ENCODE measurements around the gene PTTG1IP.
A peak's percentile ranks its signal among the peaks of the same experiment; 100 is the strongest.
"Not testable (repeated sequence)": the region's sequence is repeated elsewhere in the genome, so short reads cannot be mapped to it uniquely, and the experiment has no call there.

PTTG1IP gene

DNA sequence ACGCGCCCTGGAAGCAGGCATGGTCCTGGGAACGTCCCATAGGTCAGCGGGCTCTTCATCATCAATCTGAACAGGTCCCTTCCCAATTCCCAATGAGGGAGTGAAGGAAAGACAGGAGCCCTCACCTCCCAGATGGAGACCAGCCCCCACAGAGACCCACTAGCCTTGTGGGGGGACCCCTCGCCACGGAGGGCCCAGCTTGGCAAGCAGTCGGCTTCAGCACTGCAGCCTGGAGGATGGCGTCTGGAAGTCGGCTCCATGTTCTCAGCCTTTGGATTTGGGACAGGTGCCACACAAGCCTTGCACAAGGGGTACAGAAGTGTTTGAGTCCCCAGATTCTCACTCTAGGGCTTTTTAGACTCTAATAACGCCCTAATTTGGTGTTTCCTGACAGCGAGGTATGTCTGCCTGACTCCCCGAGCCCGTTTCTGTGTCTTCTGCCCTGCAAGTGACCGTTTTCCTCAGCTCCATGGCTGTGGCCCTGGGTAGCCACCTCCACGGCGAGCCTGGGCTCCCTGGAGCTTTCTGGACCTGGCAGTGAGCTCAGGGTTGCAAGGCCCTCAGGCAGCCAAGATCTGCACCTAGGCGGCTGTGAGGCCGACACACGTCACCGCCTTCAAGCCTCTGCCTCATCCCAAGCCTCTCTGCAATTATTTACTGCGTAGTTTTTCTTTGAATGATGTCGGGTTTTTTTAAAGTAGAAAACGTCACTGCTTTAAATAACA, 30.6 kb downstream of the PTTG1IP start:
- DNase-seq, result no peak

GRCh38 chr21:44842087-44842486, 31.4 kb downstream of the PTTG1IP start:
- DNase-seq, result no peak

DNA sequence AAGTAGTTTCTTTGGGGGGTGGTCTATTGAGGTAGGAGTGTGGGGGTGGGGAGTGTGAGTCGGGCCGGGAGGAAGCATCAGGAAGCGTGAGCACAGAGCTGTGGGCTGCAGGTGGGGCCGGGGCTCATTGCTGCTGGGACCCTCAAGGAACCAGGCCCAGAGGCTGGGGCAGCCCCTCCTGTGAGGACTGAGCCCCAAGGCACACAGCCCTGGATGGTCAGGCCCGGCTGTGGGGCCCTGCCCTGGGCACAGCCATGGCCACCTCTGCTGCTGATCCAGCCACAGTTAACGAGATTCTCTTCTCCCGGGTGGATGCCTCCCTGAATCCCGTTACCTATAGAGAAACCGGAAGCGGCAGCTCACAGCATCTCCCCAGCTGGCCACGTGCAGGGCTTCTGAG, 32.7 kb downstream of the PTTG1IP start:
- DNase-seq, result no peak

GRCh38 chr21:44838951-44839350, 34.5 kb downstream of the PTTG1IP start:
- no peak for DNase-seq

DNA sequence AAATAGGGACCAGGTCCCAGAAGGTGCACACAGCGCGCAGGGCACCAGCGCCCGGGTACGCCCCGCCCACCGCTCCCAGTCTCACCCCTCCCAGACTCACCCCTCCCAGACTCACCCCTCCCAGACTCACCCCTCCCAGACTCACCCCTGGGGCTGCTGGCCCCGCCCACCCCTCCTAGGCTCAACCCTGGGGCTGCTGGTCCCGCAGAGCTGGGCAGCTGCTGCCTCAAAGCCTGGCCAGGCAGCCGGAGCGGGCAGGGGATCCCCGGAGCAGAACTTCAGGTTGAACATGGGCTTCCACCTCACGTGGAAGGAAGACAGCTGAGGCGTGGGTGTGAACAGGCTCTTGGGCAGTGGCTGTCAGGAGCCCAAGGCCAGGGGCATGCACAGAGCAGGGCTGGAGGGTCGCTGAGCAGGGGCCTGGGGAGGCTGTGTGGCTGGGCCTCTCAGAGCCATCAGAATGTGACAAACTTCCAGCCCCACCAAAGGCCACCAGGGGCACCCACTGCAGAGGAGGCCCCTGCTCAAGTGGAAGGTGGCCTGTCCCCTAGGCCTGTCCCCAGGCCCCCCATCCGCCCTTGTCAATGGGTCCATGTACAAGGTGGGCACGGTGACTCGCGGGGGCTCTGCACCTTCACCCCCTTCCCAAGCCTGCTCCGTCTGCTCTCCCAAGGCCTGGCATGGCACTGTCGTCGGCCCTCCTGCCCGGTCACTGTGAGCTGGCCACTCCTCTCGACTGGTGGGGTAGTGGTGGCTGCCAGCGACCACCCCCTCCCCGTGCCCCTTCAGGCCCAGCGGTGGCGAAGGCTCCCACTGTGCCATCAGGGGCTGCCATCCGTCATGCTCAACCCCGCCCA, 35.2 kb downstream of the PTTG1IP start:
- DNase-seq, result no peak

- DNase-seq, result no peak
These were observed 36.0 kb downstream of the PTTG1IP start for GRCh38 chr21:44837537-44837936.

DNA sequence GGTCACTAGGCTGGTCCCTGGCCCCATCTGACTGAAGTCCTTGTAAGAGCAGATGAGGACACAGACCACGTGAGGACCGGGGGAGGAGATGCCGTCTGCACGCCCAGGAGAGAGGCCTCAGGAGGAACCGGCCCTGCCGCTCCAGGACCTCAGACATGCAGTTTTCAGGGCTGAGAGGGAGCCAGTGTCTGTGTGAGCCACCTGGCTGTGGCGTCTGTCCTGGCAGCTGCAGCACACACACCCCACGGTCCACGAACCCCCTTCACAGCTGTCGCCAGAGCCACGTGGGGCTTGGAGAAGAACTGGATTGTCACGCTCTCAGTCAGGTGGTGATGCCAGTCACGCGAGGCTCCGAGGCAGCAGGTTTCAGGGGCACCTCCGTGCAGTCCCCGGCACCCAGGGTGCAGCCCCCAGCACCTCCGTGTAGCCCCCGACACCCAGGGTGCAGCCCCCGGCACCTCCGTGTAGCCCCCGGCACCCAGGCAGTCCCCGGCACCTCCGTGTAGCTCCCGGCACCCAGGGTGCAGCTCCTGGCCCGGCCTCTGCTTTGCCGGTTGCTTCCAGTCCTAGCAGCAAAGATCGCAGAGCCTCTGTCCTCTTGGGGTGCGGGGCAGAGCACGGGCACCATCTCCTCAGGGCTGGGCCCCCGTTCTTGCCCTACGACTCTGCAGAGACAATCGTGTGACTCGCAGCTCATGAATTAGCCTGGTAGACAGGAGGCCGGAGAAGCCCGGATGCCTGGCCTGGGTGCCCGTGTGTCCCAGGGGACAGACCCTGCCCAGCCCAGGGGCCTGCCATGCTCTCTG, 36.6 kb downstream of the PTTG1IP start:
- DNase-seq, result peak; percentile 31

GRCh38 chr21:44836349-44836665, 37.2 kb downstream of the PTTG1IP start:
- no peak for DNase-seq

DNA sequence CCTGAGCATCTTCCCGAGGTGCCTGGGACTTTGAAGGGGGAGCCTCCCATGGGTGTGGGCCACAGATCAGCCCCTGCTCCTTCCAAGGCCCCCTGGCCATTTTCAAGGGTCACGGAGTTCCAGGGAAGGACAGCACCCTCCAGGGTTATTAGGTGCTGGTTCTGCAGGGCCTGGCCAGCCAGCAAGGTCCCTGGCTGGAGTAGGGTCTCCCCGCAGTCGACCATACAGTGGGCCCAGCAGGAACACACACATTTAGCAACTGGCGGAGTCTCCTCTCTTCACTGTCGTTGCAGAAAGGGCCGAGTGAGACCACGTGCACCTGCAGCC, 37.9 kb downstream of the PTTG1IP start:
- no peak for DNase-seq

- no peak for DNase-seq
These were observed 38.4 kb downstream of the PTTG1IP start for GRCh38 chr21:44834951-44835646.

DNA sequence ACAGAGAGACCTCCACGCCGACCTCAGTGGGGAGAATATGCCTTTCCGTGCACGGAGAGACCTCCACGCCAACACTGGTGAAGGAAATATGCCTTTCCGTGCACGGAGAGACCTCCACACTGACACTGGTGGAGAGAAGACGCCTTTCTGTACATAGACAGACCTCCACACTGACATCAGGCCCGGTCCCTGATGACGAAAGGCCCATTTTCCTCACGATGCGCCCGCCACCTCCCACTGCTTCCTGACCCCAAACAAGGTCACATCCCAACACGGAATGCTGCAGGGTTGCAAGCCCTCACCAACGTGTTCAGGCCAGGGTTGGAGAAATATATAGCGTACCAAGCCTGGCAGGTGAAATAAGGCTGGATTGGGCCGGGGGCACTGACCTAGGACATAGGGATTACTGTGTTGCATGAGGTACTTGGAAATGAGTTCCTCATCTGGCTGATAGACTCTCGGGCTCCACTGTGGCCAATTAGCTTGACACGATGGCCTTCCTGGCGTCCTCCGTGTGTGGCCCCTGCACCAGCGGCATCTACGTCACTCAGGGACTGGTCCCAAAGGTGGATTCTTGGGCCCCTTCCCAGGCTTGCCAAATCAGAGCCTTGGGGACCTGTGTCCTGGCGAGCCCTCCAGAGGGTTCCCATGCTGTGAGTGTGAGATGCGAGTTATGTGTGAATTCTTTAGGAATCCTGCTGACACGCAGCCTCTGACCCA, 39.1 kb downstream of the PTTG1IP start:
- no peak for DNase-seq

GRCh38 chr21:44833663-44834062, 39.8 kb downstream of the PTTG1IP start:
- DNase-seq, result no peak

DNA sequence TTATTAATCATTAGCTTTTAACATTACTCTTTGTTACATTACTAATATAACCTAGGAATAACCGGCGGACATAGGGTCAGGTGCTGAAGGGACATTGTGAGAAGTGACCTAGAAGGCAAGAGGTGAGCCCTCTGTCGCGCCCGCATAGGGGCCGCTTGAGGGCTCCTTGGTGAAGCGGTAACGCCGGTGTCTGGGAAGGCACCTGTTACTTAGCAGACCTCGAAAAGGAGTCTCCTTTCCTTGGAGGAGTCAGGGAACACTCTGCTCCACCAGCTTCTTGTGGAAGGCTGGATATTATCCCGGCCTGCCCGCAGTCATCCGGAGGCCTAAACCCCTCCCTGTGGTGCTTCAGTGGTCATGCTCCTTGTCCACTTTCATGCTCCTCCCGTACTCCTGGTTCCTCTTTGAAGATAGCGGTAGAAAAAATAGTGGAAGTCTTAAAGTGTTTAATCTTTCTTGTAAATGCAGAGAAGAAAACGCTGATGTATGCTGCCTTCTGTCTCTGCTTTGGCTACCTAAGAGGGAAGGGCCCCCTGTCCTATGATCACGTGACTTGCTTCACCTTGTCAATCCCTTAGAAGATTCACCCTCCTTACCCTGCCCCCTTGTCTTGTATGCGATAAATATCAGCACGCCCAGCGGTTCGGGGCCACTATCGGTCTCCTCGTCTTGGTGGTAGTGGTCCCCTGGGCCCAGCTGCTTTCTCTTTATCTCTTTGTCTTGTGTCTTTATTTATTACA, 40.8 kb downstream of the PTTG1IP start:
- not testable (repeated sequence) for DNase-seq

DNA sequence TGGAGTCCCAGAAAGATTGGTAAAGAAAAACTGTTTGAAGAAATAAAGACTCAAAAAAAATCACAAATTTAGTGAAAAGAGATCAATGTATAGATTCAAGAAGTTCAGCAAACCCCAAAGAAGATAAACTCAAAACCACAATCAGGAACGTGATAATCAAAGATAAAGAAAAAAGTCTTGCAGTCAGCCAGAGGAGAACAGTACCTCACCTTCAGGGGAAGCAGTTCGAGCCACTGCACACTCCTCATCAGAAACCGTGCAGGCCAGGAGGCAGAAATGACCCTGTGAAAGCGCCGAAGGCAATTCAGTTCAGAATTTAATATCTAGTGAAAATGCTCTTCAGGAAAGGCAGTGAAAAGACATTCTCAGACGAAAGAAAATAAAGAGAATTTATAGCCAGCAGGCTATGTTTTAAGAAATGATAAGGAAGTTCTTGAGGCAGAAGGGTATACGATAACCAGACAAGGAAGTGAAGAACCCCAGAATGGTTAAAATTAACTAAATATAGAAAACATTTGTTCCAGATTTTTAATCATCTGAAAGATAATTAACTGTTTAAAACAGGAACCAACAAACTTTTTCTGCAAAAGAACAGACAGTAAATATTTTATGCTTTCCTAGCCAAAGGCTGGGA, 42.1 kb downstream of the PTTG1IP start:
- no peak for DNase-seq

DNA sequence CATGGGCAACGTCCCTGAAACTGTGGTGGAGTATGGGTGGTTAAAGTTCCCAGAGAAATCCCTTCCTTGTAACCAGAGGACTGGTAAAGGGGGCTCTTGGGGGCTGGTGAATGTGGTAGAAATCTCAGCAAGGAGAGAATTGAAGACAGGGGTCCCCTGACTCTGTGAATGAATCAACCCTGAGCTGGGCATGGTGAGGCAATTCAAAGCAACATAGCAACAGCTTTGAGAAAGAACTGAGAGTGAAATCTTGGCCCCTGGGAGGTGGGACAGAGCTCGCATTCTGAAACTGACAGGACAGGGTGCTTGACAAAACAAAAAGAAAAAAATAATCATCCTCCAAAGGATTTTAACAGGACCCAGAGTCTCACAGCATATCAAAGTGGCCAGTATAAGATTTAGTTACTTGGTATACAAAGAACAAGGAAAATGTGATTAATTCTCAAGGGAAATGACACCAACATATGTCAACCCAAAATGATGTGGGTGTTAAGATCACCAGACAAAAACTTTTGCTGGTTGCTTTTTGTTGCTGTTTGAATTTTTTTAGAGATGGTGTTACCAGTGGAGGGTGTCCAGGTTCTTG, 43.9 kb downstream of the PTTG1IP start:
- no peak for DNase-seq

- no peak for DNase-seq
These were observed 45.0 kb downstream of the PTTG1IP start for GRCh38 chr21:44828362-44829056.

GRCh38 chr21:44823179-44823660, 50.3 kb downstream of the PTTG1IP start:
- DNase-seq, result no peak

GRCh38 chr21:44822484-44823178, 50.9 kb downstream of the PTTG1IP start:
- no peak for DNase-seq

DNA sequence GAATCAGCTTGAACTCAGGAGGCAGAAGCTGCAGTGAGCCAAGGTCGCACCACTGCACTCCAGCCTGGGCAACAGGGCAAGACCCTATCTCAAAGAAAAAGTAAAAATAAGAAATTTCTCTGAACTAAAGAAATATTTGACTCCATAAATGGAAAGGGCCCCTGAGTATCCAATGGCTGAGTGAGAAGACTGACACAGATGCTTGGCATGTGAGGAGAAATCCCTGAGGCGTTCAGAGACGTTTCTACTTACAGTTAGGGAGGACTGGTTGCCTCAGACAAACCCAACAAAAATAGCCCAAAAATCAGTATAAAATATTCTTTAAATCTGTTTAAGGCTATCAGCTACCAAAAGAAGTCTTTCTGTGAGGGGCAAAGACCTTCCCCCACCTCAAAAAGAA, 52.6 kb downstream of the PTTG1IP start:
- peak; percentile 76 for DNase-seq
